Neural cell (in vitro differentiated cells): ENCODE data around the gene SND1.

Experiments used
- EP300 ChIP-seq: fragments of 450-650 bp; conservative IDR thresholded peaks from 2 replicates; pipeline ENCODE4 v1.6.1; 2014; ENCODE audit warnings: antibody characterized with exemption, mild to moderate bottlenecking, moderate library complexity; ENCODE audit not compliant: poor library complexity, severe bottlenecking
- EZH2 ChIP-seq: fragments of 200-600, 300-800 bp; shearing (Covaris generic), sonication (generic); IDR thresholded peaks from 2 replicates; pipeline ENCODE4 v1.6.1; 2014; ENCODE audit warnings: antibody characterized with exemption, low read length, borderline replicate concordance, mild to moderate bottlenecking; ENCODE audit not compliant: insufficient read depth, poor library complexity, severe bottlenecking
- MXI1 ChIP-seq: fragments of 450-650 bp; conservative IDR thresholded peaks from 2 replicates; pipeline ENCODE4 v1.6.1; 2014; ENCODE audit warnings: antibody characterized with exemption, mild to moderate bottlenecking; ENCODE audit not compliant: poor library complexity, severe bottlenecking
- TF ChIP-seq, protein P1 (sequence below): fragments of 450-650 bp; IDR thresholded peaks from 2 replicates; pipeline ENCODE4 v1.5.1; 2014; ENCODE audit warnings: antibody characterized with exemption, mild to moderate bottlenecking, moderate library complexity; ENCODE audit not compliant: poor library complexity, severe bottlenecking

GRCh38 chr7:127881564-127881963 is 229.6 kb downstream of the SND1 start:
- TF ChIP-seq EP300 (no peak), MXI1 (no peak), EZH2 (no peak)
- TF ChIP-seq, protein P1, sequence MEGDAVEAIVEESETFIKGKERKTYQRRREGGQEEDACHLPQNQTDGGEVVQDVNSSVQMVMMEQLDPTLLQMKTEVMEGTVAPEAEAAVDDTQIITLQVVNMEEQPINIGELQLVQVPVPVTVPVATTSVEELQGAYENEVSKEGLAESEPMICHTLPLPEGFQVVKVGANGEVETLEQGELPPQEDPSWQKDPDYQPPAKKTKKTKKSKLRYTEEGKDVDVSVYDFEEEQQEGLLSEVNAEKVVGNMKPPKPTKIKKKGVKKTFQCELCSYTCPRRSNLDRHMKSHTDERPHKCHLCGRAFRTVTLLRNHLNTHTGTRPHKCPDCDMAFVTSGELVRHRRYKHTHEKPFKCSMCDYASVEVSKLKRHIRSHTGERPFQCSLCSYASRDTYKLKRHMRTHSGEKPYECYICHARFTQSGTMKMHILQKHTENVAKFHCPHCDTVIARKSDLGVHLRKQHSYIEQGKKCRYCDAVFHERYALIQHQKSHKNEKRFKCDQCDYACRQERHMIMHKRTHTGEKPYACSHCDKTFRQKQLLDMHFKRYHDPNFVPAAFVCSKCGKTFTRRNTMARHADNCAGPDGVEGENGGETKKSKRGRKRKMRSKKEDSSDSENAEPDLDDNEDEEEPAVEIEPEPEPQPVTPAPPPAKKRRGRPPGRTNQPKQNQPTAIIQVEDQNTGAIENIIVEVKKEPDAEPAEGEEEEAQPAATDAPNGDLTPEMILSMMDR = no peak
